ENCODE results near the gene EEA1.
"Not testable (repeated sequence)": the region's sequence is repeated elsewhere in the genome, so short reads cannot be mapped to it uniquely, and the experiment has no call there.

The EEA1 gene

GRCh38 chr12:92928962-92929915, at the start of gene EEA1:
Gene EEA1 (minus strand): TSS chr12:92929295. CDS start chr12:92929066, 229 bp downstream.
- H3K27me3 Mint-ChIP-seq, result no peaks in the 10 kb centered on the region
- peaks cover 6% of the 10 kb centered on the region for H3K36me3 Mint-ChIP-seq (ENCODE audit: low read depth)
- H3K27ac Mint-ChIP-seq, result peak within 1 kb of the TSS; percentile 96
- H3K4me1 Mint-ChIP-seq (ENCODE audit: low read depth), result peaks cover 40% of the 10 kb centered on the region
- peak within 1 kb of the TSS; percentile 91 for H3K4me3 Mint-ChIP-seq
- H3K9me3 Mint-ChIP-seq, result no peaks in the 10 kb centered on the region

GRCh38 chr12:92978607-92979006, 49.5 kb upstream of the EEA1 start:
- Mint-ChIP-seq H3K27ac (no peak overlapping the region), H3K4me1 (ENCODE audit: low read depth) (peaks cover 18% of the 10 kb centered on the region), H3K4me3 (no peak overlapping the region), H3K36me3 (ENCODE audit: low read depth) (peaks cover 9% of the 10 kb centered on the region), H3K9me3 (peaks cover 16% of the 10 kb centered on the region), H3K27me3 (no peaks in the 10 kb centered on the region)

- no peak overlapping the region for H3K4me3 Mint-ChIP-seq
- H3K27ac Mint-ChIP-seq, result no peak overlapping the region
These were observed 48.2 kb upstream of the EEA1 start for GRCh38 chr12:92977326-92977725.

GRCh38 chr12:92974759-92975158, 45.7 kb upstream of the EEA1 start:
- Mint-ChIP-seq H3K36me3 (ENCODE audit: low read depth) (peaks cover 4% of the 10 kb centered on the region), H3K4me1 (ENCODE audit: low read depth) (peaks cover 28% of the 10 kb centered on the region), H3K9me3 (peaks cover 4% of the 10 kb centered on the region), H3K27me3 (no peaks in the 10 kb centered on the region), H3K4me3 (no peak overlapping the region), H3K27ac (no peak overlapping the region)

More at GRCh38 chr12:92977326-92977725, 48.2 kb upstream of the EEA1 start:
- Mint-ChIP-seq H3K36me3 (ENCODE audit: low read depth) (peaks cover 9% of the 10 kb centered on the region), H3K4me1 (ENCODE audit: low read depth) (peaks cover 22% of the 10 kb centered on the region), H3K9me3 (peaks cover 16% of the 10 kb centered on the region), H3K27me3 (no peaks in the 10 kb centered on the region)

- H3K9me3 Mint-ChIP-seq, result peaks cover 4% of the 10 kb centered on the region
- H3K27me3 Mint-ChIP-seq, result no peaks in the 10 kb centered on the region
- H3K4me3 Mint-ChIP-seq, result no peak overlapping the region
- no peak overlapping the region for H3K27ac Mint-ChIP-seq
- peaks cover 4% of the 10 kb centered on the region for H3K36me3 Mint-ChIP-seq (ENCODE audit: low read depth)
- peaks cover 22% of the 10 kb centered on the region for H3K4me1 Mint-ChIP-seq (ENCODE audit: low read depth)
These were observed 44.5 kb upstream of the EEA1 start for GRCh38 chr12:92973614-92974013.

GRCh38 chr12:92971859-92972524, 42.9 kb upstream of the EEA1 start:
- no peak overlapping the region for H3K4me3 Mint-ChIP-seq

GRCh38 chr12:92968176-92968813, 39.2 kb upstream of the EEA1 start:
- Mint-ChIP-seq H3K9me3 (no peaks in the 10 kb centered on the region), H3K27me3 (no peaks in the 10 kb centered on the region), H3K27ac (peak overlapping the region; percentile 34), H3K4me1 (ENCODE audit: low read depth) (peaks cover 15% of the 10 kb centered on the region), H3K36me3 (ENCODE audit: low read depth) (no peaks in the 10 kb centered on the region), H3K4me3 (no peak overlapping the region)

More at GRCh38 chr12:92971859-92972524, 42.9 kb upstream of the EEA1 start:
- H3K36me3 Mint-ChIP-seq (ENCODE audit: low read depth), result peaks cover 4% of the 10 kb centered on the region
- H3K27ac Mint-ChIP-seq, result no peak overlapping the region
- H3K9me3 Mint-ChIP-seq, result peaks cover 4% of the 10 kb centered on the region
- no peaks in the 10 kb centered on the region for H3K27me3 Mint-ChIP-seq
- H3K4me1 Mint-ChIP-seq (ENCODE audit: low read depth), result peaks cover 15% of the 10 kb centered on the region

GRCh38 chr12:92964378-92964777, 35.3 kb upstream of the EEA1 start:
- H3K9me3 Mint-ChIP-seq; H3K27me3 Mint-ChIP-seq; H3K4me3 Mint-ChIP-seq; H3K4me1 Mint-ChIP-seq (ENCODE audit: low read depth); H3K36me3 Mint-ChIP-seq (ENCODE audit: low read depth); H3K27ac Mint-ChIP-seq: not testable (repeated sequence)

GRCh38 chr12:92961949-92962348, 32.9 kb upstream of the EEA1 start:
- H3K4me1 Mint-ChIP-seq (ENCODE audit: low read depth), result no peaks in the 10 kb centered on the region
- no peaks in the 10 kb centered on the region for H3K36me3 Mint-ChIP-seq (ENCODE audit: low read depth)
- H3K9me3 Mint-ChIP-seq, result no peaks in the 10 kb centered on the region
- no peaks in the 10 kb centered on the region for H3K27me3 Mint-ChIP-seq
- no peak overlapping the region for H3K27ac Mint-ChIP-seq
- H3K4me3 Mint-ChIP-seq, result no peak overlapping the region

- Mint-ChIP-seq H3K9me3 (peaks cover 3% of the 10 kb centered on the region), H3K4me1 (ENCODE audit: low read depth) (no peaks in the 10 kb centered on the region), H3K4me3 (no peak overlapping the region), H3K27ac (no peak overlapping the region), H3K27me3 (no peaks in the 10 kb centered on the region), H3K36me3 (ENCODE audit: low read depth) (no peaks in the 10 kb centered on the region)
These were observed 27.0 kb upstream of the EEA1 start for GRCh38 chr12:92955997-92956663.

GRCh38 chr12:92953747-92954146, 24.7 kb upstream of the EEA1 start:
- Mint-ChIP-seq H3K9me3 (peaks cover 3% of the 10 kb centered on the region), H3K27me3 (no peaks in the 10 kb centered on the region), H3K36me3 (ENCODE audit: low read depth) (no peaks in the 10 kb centered on the region), H3K27ac (no peak overlapping the region), H3K4me1 (ENCODE audit: low read depth) (no peaks in the 10 kb centered on the region), H3K4me3 (no peak overlapping the region)

GRCh38 chr12:92952394-92952793, 23.3 kb upstream of the EEA1 start:
- H3K27me3 Mint-ChIP-seq, result no peaks in the 10 kb centered on the region
- no peaks in the 10 kb centered on the region for H3K4me1 Mint-ChIP-seq (ENCODE audit: low read depth)
- peaks cover 3% of the 10 kb centered on the region for H3K9me3 Mint-ChIP-seq
- H3K4me3 Mint-ChIP-seq, result no peak overlapping the region
- no peak overlapping the region for H3K27ac Mint-ChIP-seq
- H3K36me3 Mint-ChIP-seq (ENCODE audit: low read depth), result no peaks in the 10 kb centered on the region

- Mint-ChIP-seq H3K36me3 (ENCODE audit: low read depth) (no peaks in the 10 kb centered on the region), H3K27me3 (no peaks in the 10 kb centered on the region)
These were observed 21.9 kb upstream of the EEA1 start for GRCh38 chr12:92951006-92951405.

GRCh38 chr12:92950011-92950410, 20.9 kb upstream of the EEA1 start:
- Mint-ChIP-seq H3K36me3 (ENCODE audit: low read depth) (no peaks in the 10 kb centered on the region), H3K4me3 (no peak overlapping the region), H3K27me3 (no peaks in the 10 kb centered on the region), H3K27ac (no peak overlapping the region), H3K9me3 (peaks cover 3% of the 10 kb centered on the region), H3K4me1 (ENCODE audit: low read depth) (no peaks in the 10 kb centered on the region)

More at GRCh38 chr12:92951006-92951405, 21.9 kb upstream of the EEA1 start:
- no peak overlapping the region for H3K27ac Mint-ChIP-seq
- H3K9me3 Mint-ChIP-seq, result peaks cover 3% of the 10 kb centered on the region
- H3K4me3 Mint-ChIP-seq, result no peak overlapping the region
- no peaks in the 10 kb centered on the region for H3K4me1 Mint-ChIP-seq (ENCODE audit: low read depth)

Data from stimulated activated naive CD8-positive, alpha-beta T cell treated with anti-CD3 and anti-CD28 coated beads, Interleukin-15, Interleukin-2, amounts not matched to agents 100 ng/mL and 50 ng/mL, for 24 hours (primary cell).